Coronary artery (tissue), 2 donors: ENCODE results near the gene PAPPA.

Experiments
- DNase-seq: peaks from one replicate; pipeline ENCODE4 v3.0.0-alpha.2; 2017; ENCODE audit warnings: low spot score
- H3K27ac ChIP-seq, 2 donors: fragments of 200-600 bp; sonication (generic); one replicate each; pipeline ENCODE4 v1.5.1; 2016 to 2019
- H3K4me3 ChIP-seq: fragments of 200-600 bp; sonication (generic); 2 replicates; pipeline ENCODE4 v1.5.1; 2016; ENCODE audit warnings: mild to moderate bottlenecking, moderate library complexity
- TF ChIP-seq, protein P1 (sequence below): fragments of 200-600 bp; sonication (generic); IDR thresholded peaks from one replicate; pipeline ENCODE4 v1.5.1; 2019; ENCODE audit warnings: antibody characterized with exemption

PAPPA gene

DNA sequence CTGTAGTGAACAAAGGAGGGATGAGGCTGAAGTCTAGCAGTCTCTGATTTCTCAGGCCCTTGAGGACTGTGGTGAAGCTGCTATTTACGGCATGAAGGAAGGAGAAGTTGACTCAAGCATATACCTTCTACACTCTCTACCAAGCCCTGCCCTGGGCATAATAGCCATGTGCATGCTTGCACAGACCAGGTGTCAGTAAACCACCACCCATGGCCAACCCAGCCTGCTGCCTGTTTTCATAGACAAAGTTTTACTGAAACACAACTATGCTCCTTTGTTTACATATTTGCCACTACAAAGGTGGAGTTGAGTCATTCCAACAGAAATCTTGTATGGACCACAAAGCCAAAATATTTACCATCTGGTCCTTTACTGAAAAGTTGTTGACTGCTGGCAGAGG lies 126.9 kb downstream of the PAPPA start:
- TF ChIP-seq, protein P1, sequence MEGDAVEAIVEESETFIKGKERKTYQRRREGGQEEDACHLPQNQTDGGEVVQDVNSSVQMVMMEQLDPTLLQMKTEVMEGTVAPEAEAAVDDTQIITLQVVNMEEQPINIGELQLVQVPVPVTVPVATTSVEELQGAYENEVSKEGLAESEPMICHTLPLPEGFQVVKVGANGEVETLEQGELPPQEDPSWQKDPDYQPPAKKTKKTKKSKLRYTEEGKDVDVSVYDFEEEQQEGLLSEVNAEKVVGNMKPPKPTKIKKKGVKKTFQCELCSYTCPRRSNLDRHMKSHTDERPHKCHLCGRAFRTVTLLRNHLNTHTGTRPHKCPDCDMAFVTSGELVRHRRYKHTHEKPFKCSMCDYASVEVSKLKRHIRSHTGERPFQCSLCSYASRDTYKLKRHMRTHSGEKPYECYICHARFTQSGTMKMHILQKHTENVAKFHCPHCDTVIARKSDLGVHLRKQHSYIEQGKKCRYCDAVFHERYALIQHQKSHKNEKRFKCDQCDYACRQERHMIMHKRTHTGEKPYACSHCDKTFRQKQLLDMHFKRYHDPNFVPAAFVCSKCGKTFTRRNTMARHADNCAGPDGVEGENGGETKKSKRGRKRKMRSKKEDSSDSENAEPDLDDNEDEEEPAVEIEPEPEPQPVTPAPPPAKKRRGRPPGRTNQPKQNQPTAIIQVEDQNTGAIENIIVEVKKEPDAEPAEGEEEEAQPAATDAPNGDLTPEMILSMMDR = no peak
- Histone ChIP-seq H3K27ac (no peak overlapping the region), H3K4me3 (no peak overlapping the region)
- no peak for DNase-seq

DNA sequence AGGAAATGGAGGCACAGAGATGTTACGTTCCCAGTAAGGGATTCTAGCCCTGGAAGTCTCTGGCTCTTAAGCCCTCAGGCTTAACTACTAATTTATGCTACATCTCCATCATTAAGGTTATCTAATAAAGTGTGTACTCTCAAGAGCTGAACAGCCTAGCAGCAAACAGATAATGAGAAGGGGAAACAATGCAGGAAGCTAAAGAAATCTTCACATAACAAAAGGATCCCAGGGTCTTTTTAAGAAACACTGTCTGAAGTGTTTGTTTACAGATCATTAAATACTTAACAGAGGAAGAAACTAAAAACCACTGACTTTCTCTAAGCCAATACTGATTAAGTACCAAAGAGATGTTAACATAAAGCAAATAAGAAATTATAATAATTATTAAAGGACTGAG lies 129.0 kb downstream of the PAPPA start:
- Histone ChIP-seq H3K27ac (no peak overlapping the region), H3K4me3 (no peak overlapping the region)
- no peak for DNase-seq
- TF ChIP-seq, protein P1 = no peak

DNA sequence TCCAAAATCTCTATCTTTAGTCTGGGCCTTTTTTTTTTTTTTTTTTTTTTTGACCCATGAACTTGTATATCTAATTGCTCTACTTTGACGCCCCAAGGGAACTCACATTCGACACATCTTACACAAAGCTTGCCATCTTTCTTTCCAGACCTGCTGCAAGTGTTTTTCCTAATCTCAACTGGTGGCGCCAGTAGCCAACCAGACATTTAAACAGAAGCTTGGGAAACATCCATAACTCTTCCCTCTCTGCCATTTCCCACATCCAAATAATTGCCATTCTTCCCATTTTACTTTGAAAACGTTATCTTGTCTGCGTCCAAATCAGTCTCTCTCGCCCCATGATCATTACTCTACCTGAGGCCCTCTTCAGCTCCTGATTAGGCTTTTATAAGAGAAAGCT lies 130.9 kb downstream of the PAPPA start:
- TF ChIP-seq, protein P1 = no peak
- DNase-seq = no peak
- H3K4me3 ChIP-seq = no peak overlapping the region
- no peak overlapping the region for H3K27ac ChIP-seq

- TF ChIP-seq, protein P1 = no peak
Measured at GRCh38 chr9:116285320-116285719, 131.7 kb downstream of the PAPPA start.

DNA sequence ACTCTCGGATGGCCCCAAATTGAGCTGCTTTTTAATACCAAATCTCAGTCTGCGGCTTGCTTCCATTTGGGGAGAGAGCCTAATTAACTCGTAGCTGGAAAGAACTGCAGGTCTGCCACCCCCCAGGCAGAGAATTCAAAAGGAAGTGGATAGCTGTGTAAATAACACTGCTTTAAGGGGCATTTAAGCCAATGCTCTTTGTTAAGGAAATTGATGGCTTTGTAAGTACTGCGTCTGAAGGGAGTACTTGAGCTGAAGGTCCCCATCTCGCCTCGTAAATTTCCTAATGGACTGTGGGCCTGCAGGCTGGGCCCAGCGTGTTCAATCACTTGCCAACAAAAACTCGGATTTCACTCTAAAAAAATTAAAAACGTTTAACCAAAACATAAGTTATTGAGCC lies 132.7 kb downstream of the PAPPA start:
- Histone ChIP-seq H3K4me3 (no peak overlapping the region), H3K27ac (no peak overlapping the region)
- TF ChIP-seq, protein P1 = no peak
- DNase-seq = no peak

More at GRCh38 chr9:116285320-116285719, 131.7 kb downstream of the PAPPA start:
- no peak for DNase-seq
- H3K27ac ChIP-seq = no peak overlapping the region
- H3K4me3 ChIP-seq = no peak overlapping the region

DNA sequence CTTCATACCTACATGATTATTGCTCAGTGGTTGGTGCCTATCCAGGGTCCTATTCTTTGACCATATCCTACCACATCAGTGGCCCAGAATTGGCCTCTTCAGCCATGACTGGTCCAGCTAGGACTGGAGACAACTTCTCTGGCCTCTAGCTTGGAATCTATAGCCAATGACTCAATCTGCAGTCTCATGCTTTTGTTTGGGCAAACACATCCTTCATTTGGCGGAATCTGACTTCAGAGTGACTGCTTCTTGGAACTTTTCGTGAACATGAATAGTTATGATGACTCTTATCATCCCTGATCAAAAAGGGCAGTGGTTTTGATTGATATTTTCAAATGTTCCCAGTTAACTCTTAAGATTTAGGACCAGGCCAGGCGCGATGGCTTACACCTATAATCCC lies 134.1 kb downstream of the PAPPA start:
- TF ChIP-seq, protein P1 = no peak
- Histone ChIP-seq H3K4me3 (no peak overlapping the region), H3K27ac (no peak overlapping the region)
- DNase-seq = no peak

DNA sequence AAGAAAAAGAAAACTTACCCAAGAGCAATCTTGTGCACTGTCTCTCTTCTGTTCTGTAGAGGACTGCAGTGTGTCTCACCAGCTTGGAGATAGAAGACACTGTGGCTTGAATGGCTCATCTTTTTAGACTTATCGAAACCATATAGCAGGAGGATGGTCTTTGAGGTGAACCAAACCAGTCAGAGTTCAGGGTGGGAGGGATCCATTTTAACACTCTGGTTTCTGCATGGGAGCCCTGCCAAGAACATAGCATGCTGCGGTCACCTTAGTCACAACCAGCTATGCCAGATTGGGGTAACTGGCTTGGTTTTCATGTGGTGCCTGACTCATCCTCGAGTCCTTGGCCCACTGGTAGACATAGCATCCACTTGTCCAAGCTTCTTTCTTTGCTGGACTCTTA lies 135.1 kb downstream of the PAPPA start:
- no peak overlapping the region for H3K4me3 ChIP-seq
- TF ChIP-seq, protein P1 = no peak
- no peak for DNase-seq
- no peak overlapping the region for H3K27ac ChIP-seq
